H9 (cell line): ENCODE results near the gene THSD7A. TPM values are rescaled to one million over a fixed set of nuclear protein-coding genes. Genes with fewer than 3 reads are reported as not detected.

Source experiments
- DNase-seq: peaks from one replicate; pipeline ENCODE4 v3.0.0-alpha.2; 2017
- H2AFZ ChIP-seq: one replicate; pipeline ENCODE4 v1.6.1; 2013; ENCODE audit warnings: mild to moderate bottlenecking, low read length, control low read depth, moderate library complexity
- H2AK5ac ChIP-seq: 2 replicates; pipeline ENCODE4 v1.6.1; 2013; ENCODE audit warnings: low read length, control low read depth, mixed read lengths; ENCODE audit not compliant: insufficient read length
- H2BK120ac ChIP-seq: one replicate; pipeline ENCODE4 v1.6.1; 2013; ENCODE audit warnings: low read depth, mild to moderate bottlenecking, low read length, control low read depth, inconsistent platforms; ENCODE audit not compliant: poor library complexity, severe bottlenecking
- H2BK12ac ChIP-seq: 2 replicates; pipeline ENCODE4 v1.6.1; 2013; ENCODE audit warnings: low read length, control low read depth, mixed read lengths, low read depth; ENCODE audit not compliant: insufficient read length
- H2BK15ac ChIP-seq: 2 replicates; pipeline ENCODE4 v1.6.1; 2013; ENCODE audit warnings: low read depth, low read length, control low read depth
- H2BK20ac ChIP-seq: one replicate; pipeline ENCODE4 v1.6.1; 2013; ENCODE audit warnings: low read depth, mild to moderate bottlenecking, low read length, control low read depth, inconsistent platforms; ENCODE audit not compliant: poor library complexity, severe bottlenecking
- H2BK5ac ChIP-seq: 2 replicates; pipeline ENCODE4 v1.6.1; 2013; ENCODE audit warnings: low read length, control low read depth, mixed read lengths; ENCODE audit not compliant: insufficient read length
- H3K14ac ChIP-seq: 2 replicates; pipeline ENCODE4 v1.6.1; 2013; ENCODE audit warnings: low read length, control low read depth; ENCODE audit not compliant: insufficient read depth
- H3K18ac ChIP-seq: 2 replicates; pipeline ENCODE4 v1.6.1; 2013; ENCODE audit warnings: low read depth, mild to moderate bottlenecking, mixed read lengths, low read length, control low read depth; ENCODE audit not compliant: insufficient read length
- H3K23ac ChIP-seq: 2 replicates; pipeline ENCODE4 v1.6.1; 2013; ENCODE audit warnings: low read length, control low read depth, mixed read lengths, low read depth; ENCODE audit not compliant: insufficient read length
- H3K23me2 ChIP-seq: 2 replicates; pipeline ENCODE4 v1.6.1; 2013; ENCODE audit warnings: low read depth, mild to moderate bottlenecking, mixed read lengths, low read length, control low read depth; ENCODE audit not compliant: insufficient read length, poor library complexity, severe bottlenecking
- H3K27ac ChIP-seq: 2 replicates; pipeline ENCODE4 v1.5.1; 2013; ENCODE audit warnings: low read length, control low read depth, mixed read lengths, low read depth; ENCODE audit not compliant: insufficient read length
- H3K27me3 ChIP-seq: 2 replicates; pipeline ENCODE4 v1.6.1; 2013; ENCODE audit warnings: low read length, control low read depth, inconsistent platforms; ENCODE audit not compliant: insufficient read depth
- H3K4ac ChIP-seq: 2 replicates; pipeline ENCODE4 v1.6.1; 2013; ENCODE audit warnings: low read depth, mild to moderate bottlenecking, control low read depth, inconsistent platforms, low read length, moderate library complexity
- H3K4me1 ChIP-seq: 2 replicates; pipeline ENCODE4 v1.6.1; 2013; ENCODE audit warnings: low read length, control low read depth, inconsistent platforms; ENCODE audit not compliant: insufficient read depth
- H3K4me2 ChIP-seq: 2 replicates; pipeline ENCODE4 v1.6.1; 2013; ENCODE audit warnings: low read length, control low read depth, mixed read lengths; ENCODE audit not compliant: insufficient read length, insufficient read depth
- H3K56ac ChIP-seq: 2 replicates; pipeline ENCODE4 v1.6.1; 2013; ENCODE audit warnings: low read depth, mild to moderate bottlenecking, mixed read lengths, low read length, control low read depth; ENCODE audit not compliant: insufficient read length
- H3K79me1 ChIP-seq: 2 replicates; pipeline ENCODE4 v1.6.1; 2013; ENCODE audit warnings: low read depth, mild to moderate bottlenecking, moderate library complexity, low read length, control low read depth, inconsistent platforms; ENCODE audit not compliant: insufficient read depth, poor library complexity, severe bottlenecking
- H3K79me2 ChIP-seq: 2 replicates; pipeline ENCODE4 v1.6.1; 2013; ENCODE audit warnings: low read length, control low read depth, inconsistent platforms; ENCODE audit not compliant: insufficient read depth
- H3K9ac ChIP-seq: 2 replicates; pipeline ENCODE4 v1.6.1; 2013; ENCODE audit warnings: low read length, control low read depth, mixed read lengths; ENCODE audit not compliant: insufficient read length; ENCODE audit errors: extremely low read depth
- H3K9me3 ChIP-seq: one replicate; pipeline ENCODE4 v1.6.1; 2013; ENCODE audit warnings: low read depth, low read length, inconsistent platforms; ENCODE audit not compliant: control insufficient read depth
- H3T11ph ChIP-seq: one replicate; pipeline ENCODE4 v1.6.1; 2013; ENCODE audit warnings: mild to moderate bottlenecking, low read length, control low read depth, inconsistent platforms
- H4K20me1 ChIP-seq: one replicate; pipeline ENCODE4 v1.6.1; 2013; ENCODE audit not compliant: control insufficient read depth, insufficient read length, insufficient read depth
- H4K5ac ChIP-seq: 2 replicates; pipeline ENCODE4 v1.6.1; 2013; ENCODE audit warnings: low read depth, mild to moderate bottlenecking, mixed read lengths, low read length, control low read depth; ENCODE audit not compliant: insufficient read length
- H4K8ac ChIP-seq: replicated peaks from 2 replicates; pipeline ENCODE4 v1.6.1; 2013; ENCODE audit warnings: low read length, control low read depth, mixed read lengths, low read depth; ENCODE audit not compliant: insufficient read length
- H4K91ac ChIP-seq: 2 replicates; pipeline ENCODE4 v1.6.1; 2013; ENCODE audit warnings: low read depth, mild to moderate bottlenecking, moderate library complexity, mixed read lengths, low read length, control low read depth; ENCODE audit not compliant: insufficient read length
- H3K27ac Mint-ChIP-seq, 3 experiments: 2 replicates in 2 of 3; 3 replicates in 1 of 3; pipeline ENCODE4 v1.8.0; 2020 to 2021; ENCODE audit warnings: mixed read lengths in 3 of 3, mild to moderate bottlenecking in 1 of 3, moderate library complexity in 1 of 3
- H3K27me3 Mint-ChIP-seq: 2 replicates; pipeline ENCODE4 v1.8.0; 2021; ENCODE audit warnings: low read depth, mild to moderate bottlenecking, moderate library complexity, mixed read lengths
- H3K36me3 Mint-ChIP-seq, 3 experiments: 2 replicates in 2 of 3; 3 replicates in 1 of 3; pipeline ENCODE4 v1.8.0; 2020 to 2021; ENCODE audit warnings: low read depth in 3 of 3, mixed read lengths in 3 of 3; ENCODE audit not compliant: insufficient read depth in 1 of 3
- H3K4me1 Mint-ChIP-seq, 2 experiments: 2 replicates each; pipeline ENCODE4 v1.8.0; 2020; ENCODE audit warnings: mixed read lengths in 2 of 2
- H3K4me3 Mint-ChIP-seq, 2 experiments: 2 replicates in 1 of 2; 3 replicates in 1 of 2; pipeline ENCODE4 v1.8.0; 2020 to 2021; ENCODE audit warnings: mild to moderate bottlenecking in 2 of 2, mixed read lengths in 2 of 2, moderate library complexity in 1 of 2
- H3K9me3 Mint-ChIP-seq, 2 experiments: 2 replicates in 1 of 2; 3 replicates in 1 of 2; pipeline ENCODE4 v1.8.0; 2020; ENCODE audit warnings: mild to moderate bottlenecking in 2 of 2, mixed read lengths in 2 of 2, moderate library complexity in 1 of 2
- CTCF ChIP-seq: fragments of 200-600 bp; sonication (generic); conservative IDR thresholded peaks from 3 replicates; pipeline ENCODE4 v1.8.0; 2021; ENCODE audit warnings: antibody characterized with exemption, mild to moderate bottlenecking
- WGBS: extraction: QIAGEN DNeasy Blood & Tissue Kit; methylation state at CpG from one replicate; pipeline ENCODE4 v1.1.7; 2013; ENCODE audit warnings: missing lambda C conversion rate, low lambda C conversion rate, mixed read lengths; ENCODE audit not compliant: insufficient read length; ENCODE audit errors: extremely low coverage; 5-methylcytosine and 5-hydroxymethylcytosine counted together
- total RNA-seq: library from RNA; stranded (reverse); gene quantifications from 2 replicates; pipeline ENCODE4 v1.2.1, GENCODE V29; 2021

THSD7A gene
- total RNA-seq, 1 experiment from 2014 or later = 0.42 TPM

GRCh38 chr7:11788568-11788967 is 43.4 kb downstream of the THSD7A start:
- H3K14ac ChIP-seq = no peak overlapping the region
- H2AFZ ChIP-seq = no peak overlapping the region
- H3K4ac ChIP-seq = no peak overlapping the region
- no peaks in the 10 kb centered on the region for H4K20me1 ChIP-seq
- H3K4me3 Mint-ChIP-seq = no peak overlapping the region
- DNase-seq = no peak
- H3K56ac ChIP-seq = no peak overlapping the region
- H3K27me3 ChIP-seq = no peaks in the 10 kb centered on the region
- H3K18ac ChIP-seq = no peak overlapping the region
- no CpG with 5 or more reads among the region's 3 CpGs for WGBS
- no peak overlapping the region for H2BK5ac ChIP-seq
- H3K36me3 Mint-ChIP-seq = no peaks in the 10 kb centered on the region
- no peak overlapping the region for H3T11ph ChIP-seq
- no peak overlapping the region for H2BK12ac ChIP-seq
- H3K9ac ChIP-seq = no peak overlapping the region
- no peak overlapping the region for H2AK5ac ChIP-seq
- no peak overlapping the region for H4K8ac ChIP-seq
- H3K4me2 ChIP-seq = no peak overlapping the region
- H3K23ac ChIP-seq = no peak overlapping the region
- H4K91ac ChIP-seq = no peak overlapping the region
- H3K27ac Mint-ChIP-seq = no peak overlapping the region
- no peak overlapping the region for H4K5ac ChIP-seq
- no peak overlapping the region for H3K27ac ChIP-seq
- no peaks in the 10 kb centered on the region for H3K79me1 ChIP-seq
- H3K4me1 ChIP-seq = peaks cover 3% of the 10 kb centered on the region; the same call in 1 of the 2 replicates
- H2BK120ac ChIP-seq = no peak overlapping the region
- H3K79me2 ChIP-seq = no peaks in the 10 kb centered on the region
- no peak overlapping the region for H2BK20ac ChIP-seq
- H3K9me3 Mint-ChIP-seq = no peaks in the 10 kb centered on the region
- TF ChIP-seq CTCF = no peak
- no peaks in the 10 kb centered on the region for H3K27me3 Mint-ChIP-seq
- no peaks in the 10 kb centered on the region for H3K23me2 ChIP-seq
- no peak overlapping the region for H2BK15ac ChIP-seq
- peaks cover 2 to 8% of the 10 kb centered on the region in 2 experiments for H3K4me1 Mint-ChIP-seq
- H3K9me3 ChIP-seq = no peaks in the 10 kb centered on the region
